Measurements from ENCODE around the gene SMOC2.

GRCh38 chr6:168612586-168612985, 171.6 kb downstream of the SMOC2 start:
- TF ChIP-seq CTCF (IDR thresholded peaks at IDR 0.05; ENCODE audit: poor library complexity) (no peak), EZH2 (IDR thresholded peaks at IDR 0.05; ENCODE audit: borderline replicate concordance) (no peak), EZH2phosphoT487 (IDR thresholded peaks at IDR 0.05; ENCODE audit: low read depth, severe bottlenecking, unreplicated experiment) (no peak)
